HUDEP-2 (cell line): ENCODE data around the gene PXDN.
"Not testable (repeated sequence)": the region's sequence is repeated elsewhere in the genome, so short reads cannot be mapped to it uniquely, and the experiment has no call there.

ENCODE experiments used
- DNase-seq, 76 experiments: peaks; one replicate each; lab custom pipeline; 2025; ENCODE audit not compliant: unreplicated experiment in 76 of 76; lab: John Stamatoyannopoulos, UW

PXDN gene

DNA sequence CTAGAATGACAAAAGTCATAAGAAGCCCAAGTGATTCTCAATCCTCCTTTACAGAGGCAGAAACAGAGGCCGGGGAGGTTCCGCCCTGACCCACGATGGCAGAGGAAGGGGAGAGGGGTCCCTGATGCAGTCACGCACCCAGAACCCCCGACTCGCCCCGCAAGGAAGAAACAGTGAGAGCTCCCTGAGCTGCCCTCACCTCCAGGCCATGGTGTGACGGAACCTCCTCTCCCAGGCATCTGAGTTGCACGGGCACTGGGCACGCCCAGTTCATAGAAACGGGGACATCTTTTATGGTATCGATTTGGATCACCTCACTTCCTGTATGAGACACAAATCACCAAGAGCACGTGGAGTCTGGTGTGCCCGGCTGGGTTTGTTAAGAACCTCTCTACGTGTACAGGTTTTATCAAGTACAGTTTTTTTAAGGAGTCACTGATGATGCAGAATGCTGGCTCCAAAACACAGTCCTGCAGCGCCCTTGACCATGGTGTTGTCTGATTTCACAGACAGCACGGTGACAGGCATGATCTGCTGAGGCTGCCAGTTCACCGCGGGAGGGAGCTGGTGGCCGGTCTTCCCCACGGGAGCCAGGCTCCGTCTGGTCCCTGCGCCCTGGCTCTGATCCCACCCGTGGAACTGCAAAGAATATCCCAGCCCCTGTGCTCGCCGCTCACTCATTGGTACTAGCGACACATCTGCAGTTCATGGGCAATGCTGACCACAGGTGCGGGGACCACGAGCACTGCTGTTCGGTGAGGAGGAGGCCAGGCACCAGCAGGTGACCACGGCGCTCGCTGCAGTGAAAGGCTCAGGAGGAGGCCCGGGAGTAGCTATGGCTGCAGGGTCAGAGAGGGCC lies 35.6 kb downstream of the PXDN start:
- no peak for DNase-seq

DNA sequence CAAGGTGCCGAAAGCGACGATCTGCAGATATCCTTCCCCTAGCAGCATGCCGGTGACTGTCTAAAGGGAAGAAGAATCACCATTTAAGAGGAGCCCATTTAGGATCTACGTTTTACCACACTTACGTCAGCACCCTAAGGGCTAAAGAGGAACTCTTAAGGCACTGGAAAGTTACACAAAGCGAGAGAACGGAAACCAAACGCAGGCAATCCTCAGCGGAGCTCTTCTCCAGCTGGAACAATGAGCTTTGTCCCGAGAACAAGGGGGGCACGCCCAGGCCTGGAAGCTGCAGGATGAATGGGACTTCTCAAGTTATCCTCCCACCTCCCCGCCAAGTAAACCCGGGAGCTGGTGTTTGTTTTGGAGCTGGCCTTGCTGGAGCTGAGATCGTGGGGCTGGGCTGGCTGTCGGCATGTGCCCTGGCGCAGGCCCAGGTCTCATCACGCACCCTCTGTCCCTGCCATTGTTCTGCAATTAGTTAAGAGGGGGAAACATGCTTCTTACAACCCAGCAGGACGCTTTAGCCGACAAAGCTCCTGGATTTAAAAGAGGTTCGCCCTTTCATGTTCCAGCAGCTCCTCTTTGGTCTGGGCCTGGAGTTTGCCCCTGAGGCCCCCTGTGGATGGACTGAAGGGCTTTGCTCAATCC lies 36.4 kb downstream of the PXDN start:
- DNase-seq, result no peak

DNA sequence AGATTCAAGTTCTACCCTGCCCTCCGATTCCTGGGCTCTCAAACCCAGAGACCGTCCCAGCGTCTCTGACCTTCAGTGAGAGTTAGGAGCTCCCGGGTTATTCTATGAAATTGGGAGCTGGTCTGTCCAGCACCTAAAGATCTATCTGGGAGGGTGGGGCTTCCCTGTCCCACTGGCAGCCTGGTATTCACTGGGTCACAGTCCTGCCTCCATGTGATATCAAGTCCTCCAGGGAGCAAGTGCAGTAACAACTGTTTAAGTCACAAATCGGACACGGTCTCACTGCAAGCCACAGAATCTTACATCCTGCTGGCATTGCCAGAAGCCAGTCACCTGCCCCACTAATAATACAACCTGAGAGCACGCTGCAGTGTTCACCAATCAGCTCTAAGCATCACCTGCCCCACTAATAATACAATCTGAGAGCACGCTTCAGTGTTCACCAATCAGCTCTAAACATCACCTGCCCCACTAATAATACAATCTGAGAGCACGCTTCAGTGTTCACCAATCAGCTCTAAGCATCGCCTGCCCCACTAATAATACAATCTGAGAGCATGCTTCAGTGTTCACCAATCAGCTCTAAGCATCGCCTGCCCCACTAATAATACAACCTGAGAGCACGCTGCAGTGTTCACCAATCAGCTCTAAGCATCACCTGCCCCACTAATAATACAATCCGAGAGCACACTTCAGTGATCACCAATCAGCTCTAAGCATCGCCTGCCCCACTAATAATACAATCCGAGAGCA lies 38.0 kb downstream of the PXDN start:
- DNase-seq, result not testable (repeated sequence)

DNA sequence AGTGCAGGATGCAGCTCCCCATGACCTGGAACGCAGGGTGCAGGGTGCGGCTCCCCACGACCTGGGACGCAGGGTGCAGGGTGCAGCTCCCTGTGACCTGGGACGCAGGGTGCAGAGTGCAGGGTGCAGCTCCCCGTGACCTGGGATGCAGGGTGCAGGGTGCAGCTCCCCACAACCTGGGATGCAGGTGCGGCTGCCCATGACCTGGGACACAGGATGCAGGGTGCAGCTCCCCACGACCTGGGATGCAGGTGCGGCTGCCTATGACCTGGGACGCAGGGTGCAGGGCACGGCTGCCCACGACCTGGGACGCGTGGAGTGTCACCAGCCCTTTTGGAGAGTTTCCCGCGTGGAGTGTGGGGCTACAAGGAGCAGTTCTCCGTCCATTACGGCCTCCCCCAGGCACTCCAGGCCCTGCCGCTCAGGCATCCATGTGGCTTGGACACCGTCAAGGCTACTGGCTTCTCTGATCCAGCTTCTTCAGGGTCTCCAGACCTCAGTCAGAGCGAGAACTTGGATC lies 38.7 kb downstream of the PXDN start:
- DNase-seq, result no peak

DNA sequence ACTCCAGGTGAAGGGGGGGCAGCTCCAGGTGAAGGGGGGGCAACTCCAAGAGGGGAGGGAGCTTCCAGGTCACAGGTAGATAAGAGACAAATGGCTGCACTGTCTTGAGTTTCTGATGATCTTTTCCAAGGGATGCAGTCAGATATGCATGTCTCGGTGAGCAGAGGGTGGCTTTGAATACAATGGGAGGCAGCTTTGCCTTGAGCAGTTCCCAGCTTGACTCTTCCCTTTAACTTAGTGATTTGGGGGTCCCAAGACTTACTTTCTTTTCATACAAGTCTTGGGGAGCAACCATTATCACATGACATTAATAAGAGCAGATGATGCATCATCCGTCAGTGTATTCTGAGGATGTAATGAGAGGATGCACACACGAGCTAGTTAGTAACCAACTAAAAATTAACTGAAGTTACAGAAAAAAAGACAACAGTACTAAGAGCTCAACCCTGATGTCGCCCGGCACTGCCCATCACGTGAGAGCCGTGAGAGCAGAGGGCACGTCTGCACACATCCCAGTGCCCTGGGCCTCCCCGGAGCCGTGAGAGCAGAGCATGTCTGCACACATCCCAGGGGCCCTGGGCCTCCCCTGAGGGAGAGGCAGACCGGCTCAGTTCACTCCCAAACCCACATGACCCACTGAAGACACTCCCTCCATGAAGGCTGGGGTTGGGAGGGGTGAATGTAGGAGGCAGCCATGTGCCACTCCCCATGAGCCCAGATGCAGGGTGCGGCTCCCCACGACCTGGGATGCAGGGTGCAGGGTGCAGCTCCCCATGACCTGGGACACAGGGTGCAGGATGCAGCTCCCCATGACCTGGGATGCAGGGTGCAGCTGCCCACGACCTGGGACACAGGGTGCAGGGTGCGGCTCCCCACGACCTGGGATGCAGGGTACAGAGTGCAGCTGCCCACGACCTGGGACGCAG lies 39.4 kb downstream of the PXDN start:
- no peak for DNase-seq

DNA sequence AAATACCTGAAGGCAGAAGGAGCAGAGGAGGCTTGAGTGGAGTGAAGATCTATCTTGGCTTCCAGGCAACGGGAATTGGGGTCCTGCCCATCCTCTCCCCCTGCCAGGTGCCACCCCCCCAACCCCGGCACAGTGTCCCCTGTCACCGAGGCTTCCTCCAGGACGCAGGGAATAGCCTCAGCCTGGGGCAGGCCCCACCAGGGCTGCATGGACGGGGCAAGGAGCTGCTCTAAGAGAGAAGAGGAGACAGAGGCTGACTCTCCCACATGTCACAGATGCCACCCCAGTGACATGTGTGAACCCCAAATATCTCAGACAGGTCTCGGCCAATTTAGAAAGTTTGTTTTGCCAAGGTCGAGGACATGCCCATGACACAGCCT lies 42.1 kb downstream of the PXDN start:
- DNase-seq, result no peak

DNA sequence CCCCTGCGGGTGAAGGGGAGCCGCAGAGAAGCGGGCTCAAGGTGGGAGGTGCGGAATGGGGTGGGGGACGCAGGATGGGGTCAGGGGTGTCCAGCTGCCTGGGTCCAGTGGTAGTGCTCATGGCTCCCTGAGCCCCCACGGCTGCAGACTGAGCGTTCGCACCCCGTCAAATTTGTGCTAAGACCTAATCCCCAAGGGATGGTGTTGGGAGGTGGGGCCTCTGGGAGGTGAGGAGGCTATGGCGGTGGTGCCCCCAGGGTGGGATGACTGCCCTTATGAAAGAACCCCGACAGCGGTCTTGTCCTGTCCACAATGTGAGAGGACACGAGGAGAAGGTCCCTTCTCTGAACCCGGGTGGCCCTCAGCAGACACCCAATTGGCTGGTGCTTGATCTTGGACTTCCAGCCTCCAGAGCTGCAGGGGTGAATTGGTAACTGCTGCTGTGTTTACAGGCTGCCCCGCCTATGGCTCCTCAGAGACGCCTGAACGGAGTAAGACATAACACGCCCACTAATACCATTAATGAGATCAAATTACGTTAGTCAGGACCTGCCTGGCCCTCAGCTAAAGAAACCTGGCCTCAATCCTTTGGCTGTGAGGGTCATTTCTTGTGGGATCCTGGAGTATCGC lies 42.6 kb downstream of the PXDN start:
- DNase-seq, result no peak

DNA sequence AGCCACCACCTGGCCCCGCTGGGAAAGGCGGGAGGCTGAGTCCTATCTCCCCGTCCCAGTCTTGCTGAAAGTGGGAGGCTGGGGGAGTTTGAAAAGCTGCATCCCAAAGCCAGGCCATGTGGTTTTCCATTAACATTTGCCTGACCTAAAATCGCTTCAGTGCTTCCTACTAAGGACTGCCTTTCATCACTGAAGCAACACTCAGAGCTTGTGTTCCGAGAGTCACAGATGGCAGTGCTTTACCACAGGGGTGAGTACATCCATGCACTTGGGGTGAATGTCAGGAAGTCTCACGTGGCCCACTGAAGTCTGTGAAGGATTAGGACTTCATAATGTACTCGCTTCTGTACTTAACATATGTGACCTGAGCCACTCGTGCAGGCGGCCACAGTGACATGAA lies 43.3 kb downstream of the PXDN start:
- no peak for DNase-seq

DNA sequence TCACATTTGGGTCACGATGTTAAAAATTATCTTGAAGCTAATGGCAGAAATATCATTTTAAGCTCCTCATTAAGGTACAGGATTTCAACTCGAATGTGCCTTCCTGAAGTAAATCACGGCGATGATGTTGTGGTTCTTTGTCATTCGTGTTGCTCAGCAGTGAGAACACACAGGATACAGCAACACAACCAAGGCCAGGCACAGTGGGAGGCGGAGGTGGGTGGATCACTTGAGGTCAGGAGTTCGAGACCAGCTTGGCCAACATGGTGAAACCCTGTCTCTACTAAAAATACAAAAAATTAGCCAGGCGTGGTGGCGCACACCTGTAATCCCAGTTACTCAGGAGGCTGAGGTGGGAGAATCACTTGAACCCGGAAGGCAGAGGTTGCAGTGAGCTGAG lies 43.9 kb downstream of the PXDN start:
- DNase-seq, result not testable (repeated sequence)

DNA sequence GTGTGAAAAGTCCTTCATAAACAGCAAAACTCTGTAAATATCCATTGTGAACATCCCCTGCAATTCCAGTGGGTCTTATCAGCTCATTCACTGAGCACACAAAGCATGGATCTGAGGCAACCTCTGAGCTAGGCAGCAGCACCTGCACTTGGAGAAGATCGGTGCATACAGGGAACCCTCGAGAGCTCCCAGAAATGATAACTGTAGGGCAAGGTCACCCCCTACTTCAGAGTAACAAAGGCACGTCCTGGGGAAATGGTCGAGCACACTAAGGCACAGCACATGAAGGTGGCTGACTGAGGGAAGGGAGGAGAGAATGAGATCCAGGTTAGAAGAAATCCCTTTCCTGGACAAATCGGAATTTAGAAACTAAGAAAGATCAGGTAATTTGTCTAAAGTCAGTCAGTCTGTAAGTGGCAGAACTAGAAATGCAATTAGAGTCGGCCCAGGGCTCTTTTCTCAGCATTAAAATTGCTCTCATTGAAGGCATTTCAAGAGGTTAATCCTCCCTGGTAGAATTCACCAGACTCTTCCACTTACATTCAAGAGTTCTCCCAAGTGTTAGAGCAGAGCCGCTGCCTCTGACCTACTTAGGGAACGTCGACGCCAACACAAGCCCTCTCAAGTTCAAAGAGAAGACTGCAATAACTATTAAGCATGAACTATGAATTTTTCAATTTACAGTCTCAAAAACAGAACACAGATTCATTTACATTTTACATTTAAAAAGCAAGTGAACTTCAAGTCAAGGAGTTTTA lies 45.9 kb downstream of the PXDN start:
- DNase-seq, result no peak

DNA sequence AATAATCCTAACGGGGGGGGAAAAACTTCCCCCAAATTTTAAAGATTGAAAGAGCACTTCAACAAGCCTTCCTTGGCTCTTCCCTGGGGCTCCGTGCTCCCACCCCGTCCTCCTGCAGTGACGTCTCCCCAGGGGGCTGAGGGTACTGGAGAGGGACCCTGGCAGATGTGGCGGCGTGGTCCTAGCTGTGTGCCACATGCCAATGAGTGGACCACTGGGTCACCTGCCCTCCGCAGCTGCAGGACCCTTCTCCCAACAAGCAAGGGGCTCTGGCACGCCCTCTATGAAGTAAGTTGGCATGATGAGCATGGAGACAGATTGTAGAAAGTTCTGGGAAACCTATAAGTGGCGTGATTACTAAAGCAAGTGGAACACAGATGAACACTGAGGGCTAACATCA lies 46.7 kb downstream of the PXDN start:
- DNase-seq, result no peak

DNA sequence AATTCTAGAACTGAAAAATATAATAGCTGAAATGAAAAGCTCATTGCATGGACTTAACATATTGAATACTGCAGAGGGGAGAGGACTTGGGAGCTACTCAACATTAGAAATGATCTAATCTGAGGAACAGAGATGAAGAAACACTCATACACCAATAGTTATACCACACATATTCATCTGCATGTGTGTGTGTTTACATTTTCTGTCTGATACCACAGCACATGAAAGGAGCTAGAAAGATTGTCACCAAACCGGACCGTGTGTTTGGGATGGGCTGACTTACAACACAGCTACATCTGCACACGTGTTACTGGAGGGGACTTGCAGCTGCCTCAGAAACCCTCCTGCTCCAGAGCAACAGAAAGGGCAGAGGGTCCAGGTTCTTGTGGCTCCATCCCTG lies 47.8 kb downstream of the PXDN start:
- DNase-seq, result no peak

DNA sequence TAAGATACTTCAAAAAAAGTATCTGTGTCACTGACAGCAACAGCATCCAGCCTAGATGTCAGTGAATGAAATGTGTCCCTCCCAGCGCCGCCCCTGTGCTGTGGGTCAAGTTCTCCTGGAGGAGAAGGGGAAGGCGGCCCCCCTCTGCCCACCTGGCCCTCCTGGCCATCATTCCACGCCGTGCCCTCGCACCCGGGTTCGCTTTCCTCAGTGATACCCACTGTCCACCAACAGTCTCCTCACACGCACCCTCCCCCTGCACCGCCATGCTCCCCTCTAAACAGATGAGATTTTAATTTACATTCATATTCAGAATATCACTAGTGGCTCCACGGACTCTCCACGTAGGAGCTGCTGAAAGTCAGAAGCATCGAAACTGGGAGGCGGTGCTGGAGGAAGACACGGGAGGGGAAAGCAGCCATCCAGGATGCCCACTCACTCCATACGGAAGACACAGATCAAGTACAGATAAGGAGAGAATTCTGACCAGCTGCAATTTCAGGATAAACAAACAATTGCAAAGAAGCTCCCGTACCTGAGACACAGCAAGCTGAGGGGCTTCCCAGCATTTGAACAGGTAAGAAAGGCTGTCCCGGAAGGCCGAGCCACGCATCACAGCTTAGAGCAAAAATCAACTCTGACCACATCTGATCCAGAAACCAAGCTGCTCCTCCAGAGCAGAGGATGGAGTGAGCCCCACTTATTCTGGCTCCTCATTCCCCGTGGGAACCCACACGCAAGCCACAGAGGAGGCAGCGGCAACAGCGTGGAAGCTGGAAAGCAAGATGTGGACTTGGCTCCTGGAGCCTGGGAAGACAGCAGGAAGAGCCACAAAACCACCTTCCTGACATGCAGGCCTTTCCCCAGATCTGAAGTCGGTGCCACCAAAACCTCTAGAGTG lies 49.7 kb downstream of the PXDN start:
- DNase-seq, result no peak

DNA sequence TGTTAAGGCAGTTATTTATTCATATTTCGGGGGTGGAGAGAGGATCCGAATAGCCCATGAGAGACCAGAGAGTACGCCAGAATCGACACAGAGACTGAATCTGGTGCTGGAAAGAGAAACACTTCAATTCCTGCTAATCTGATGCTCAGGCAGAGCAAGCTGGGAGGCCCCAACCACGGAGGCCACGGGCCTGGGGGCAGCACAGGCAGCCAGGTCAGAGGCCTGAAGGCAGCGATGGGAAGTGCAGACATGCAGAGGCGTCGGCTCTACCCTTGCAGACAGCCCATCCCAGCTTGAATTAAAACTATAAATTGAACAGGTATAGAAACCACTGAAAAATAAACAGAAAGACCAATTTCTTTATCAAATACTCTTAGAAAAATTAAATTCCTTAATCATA lies 50.6 kb downstream of the PXDN start:
- no peak for DNase-seq

DNA sequence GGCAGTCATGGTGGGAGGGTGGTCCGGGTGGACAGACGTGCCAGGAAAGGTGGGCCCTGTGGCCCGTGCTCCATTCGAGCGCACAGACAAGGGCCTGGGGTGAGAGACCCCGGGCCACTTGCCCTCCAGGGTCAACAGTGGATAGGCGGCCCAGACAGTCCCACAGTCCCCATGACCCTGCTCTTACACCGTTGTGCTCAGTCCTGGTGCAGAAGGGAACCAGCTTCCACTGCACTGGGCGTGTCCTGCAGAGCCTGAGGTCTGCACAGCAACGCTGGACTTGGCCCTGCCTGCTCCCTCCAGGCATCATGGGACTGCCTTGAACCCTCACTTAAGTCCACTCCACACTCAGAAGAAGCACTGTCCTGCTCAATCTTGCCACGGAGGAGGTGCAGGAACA lies 52.0 kb downstream of the PXDN start:
- DNase-seq, result no peak

DNA sequence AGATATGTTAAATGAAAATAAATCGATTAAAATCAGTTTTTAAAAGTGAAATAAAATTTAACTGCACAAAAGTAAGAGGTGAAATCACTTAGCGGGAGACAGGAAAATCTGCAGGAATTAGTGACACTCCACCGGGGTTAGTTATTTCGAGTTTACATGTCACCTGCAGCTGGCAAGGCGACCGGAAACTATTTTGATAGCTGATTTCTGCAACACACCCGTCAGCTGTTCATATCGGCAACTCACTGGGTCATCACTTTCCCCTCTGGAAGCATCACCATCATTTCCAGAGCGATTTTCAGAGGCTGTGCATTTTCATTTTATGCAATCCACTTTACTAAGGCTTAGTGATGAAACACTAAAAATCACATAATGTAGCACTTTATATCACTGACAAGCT lies 52.9 kb downstream of the PXDN start:
- DNase-seq, result no peak

DNA sequence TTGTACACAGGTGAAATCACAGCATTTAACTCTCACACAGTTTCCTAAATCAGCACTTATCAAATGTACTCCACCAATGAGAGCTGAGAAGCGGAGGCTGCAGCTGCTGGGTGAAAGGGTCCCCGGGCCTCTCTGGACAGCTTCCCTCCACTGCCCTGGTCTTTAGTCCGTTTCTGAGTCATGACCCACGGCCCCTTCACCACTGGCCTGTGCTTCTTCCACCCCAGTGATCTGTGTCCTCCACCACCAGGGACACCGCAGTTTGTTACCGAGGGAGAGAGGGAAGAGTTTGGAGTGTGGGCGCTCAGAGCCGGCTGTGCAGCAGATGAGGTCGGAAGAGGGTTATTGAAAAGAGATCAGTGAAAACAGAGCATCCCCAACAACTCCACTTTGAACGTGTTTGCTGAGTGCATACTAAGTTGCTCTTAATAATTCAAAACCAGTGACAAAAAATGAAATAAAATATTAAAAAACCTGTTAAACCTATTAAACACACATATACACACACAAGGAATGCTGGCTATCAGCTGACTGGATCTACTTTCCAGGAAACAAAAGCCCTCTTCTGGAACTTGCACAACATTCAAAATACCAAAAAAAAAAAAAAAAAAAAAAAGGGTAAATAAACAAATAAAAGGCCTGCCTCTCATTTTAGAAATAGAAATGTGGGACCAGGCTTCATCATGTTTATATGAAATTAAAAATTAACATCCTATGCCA lies 54.1 kb downstream of the PXDN start:
- DNase-seq, result no peak

DNA sequence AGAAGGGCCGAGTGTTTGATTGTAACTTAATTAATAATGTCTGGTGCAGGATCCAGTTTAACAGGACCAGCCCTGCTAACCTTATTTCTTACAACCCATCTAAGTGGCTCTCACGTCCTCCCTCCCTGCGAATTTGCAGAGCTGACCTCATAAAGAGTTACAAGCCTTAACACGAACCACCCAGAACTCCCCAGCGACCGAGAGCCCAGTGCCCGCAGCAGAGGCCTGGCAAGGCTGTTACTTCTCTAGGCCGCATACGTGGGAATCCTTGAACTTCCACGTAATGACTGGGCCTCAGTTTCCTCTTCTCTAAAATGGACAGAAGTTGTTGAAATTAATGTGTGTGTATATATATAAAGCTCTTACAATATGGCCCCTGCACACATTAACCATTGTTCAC lies 55.5 kb downstream of the PXDN start:
- no peak for DNase-seq
